ENCODE measurements around the gene SPDYC. TPM values are rescaled to one million over a fixed set of nuclear protein-coding genes. Genes with fewer than 3 reads are reported as not detected.

Gene SPDYC
- not detected in 2 replicates for total RNA-seq

GRCh38 chr11:65170058-65170534 is at the start of gene SPDYC:
Gene SPDYC (plus strand): TSS chr11:65170233. CDS start chr11:65171358, 1,125 bp downstream.

GRCh38 chr11:65121865-65122696 is 48.0 kb upstream of the SPDYC start, which contains the start of the genes FAU and MRPL49:
Gene FAU (minus strand): TSS chr11:65122134. CDS start chr11:65121813, 321 bp downstream.
Gene MRPL49 (plus strand): TSS chr11:65122321. CDS start chr11:65122347, 26 bp downstream.

GRCh38 chr11:65134240-65134951 is 35.6 kb upstream of the SPDYC start, which contains the start of gene SYVN1:
Gene SYVN1 (minus strand): TSS chr11:65134519. CDS start chr11:65133601, 918 bp downstream.

GRCh38 chr11:65181569-65182257 is 11.7 kb downstream of the SPDYC start, which contains the start of gene CAPN1:
Gene CAPN1 (plus strand): TSS chr11:65181928. CDS start chr11:65182702, 774 bp downstream.

Other genes with a start within 250 kb of the SPDYC start
- 7.6 and 12.4 TPM in 2 replicates for gene PPP2R5B, start 245.5 kb upstream of the SPDYC start, total RNA-seq
- not detected in 2 replicates for gene GPHA2, start 234.3 kb upstream of the SPDYC start, total RNA-seq
- not detected in 2 replicates for gene MAJIN, start 198.1 kb upstream of the SPDYC start, total RNA-seq
- gene BATF2, start 173.3 kb upstream of the SPDYC start, total RNA-seq, result 0.50 and 0.77 TPM in 2 replicates
- gene ARL2, start 156.1 kb upstream of the SPDYC start, total RNA-seq, result 74.7 and 104 TPM in 2 replicates
- gene SNX15, start 142.8 kb upstream of the SPDYC start, total RNA-seq, result 7.4 and 10.4 TPM in 2 replicates
- gene SAC3D1, start 129.0 kb upstream of the SPDYC start, total RNA-seq, result 8.4 and 20.3 TPM in 2 replicates
- gene NAALADL1, start 111.7 kb upstream of the SPDYC start, total RNA-seq, result 24.7 and 31.5 TPM in 2 replicates
- 7.1 and 18.6 TPM in 2 replicates for gene CDCA5, start 86.2 kb upstream of the SPDYC start, total RNA-seq
- gene ZFPL1, start 86.0 kb upstream of the SPDYC start, total RNA-seq, result 34.0 and 36.2 TPM in 2 replicates
- gene VPS51, start 74.0 kb upstream of the SPDYC start, total RNA-seq, result 153 and 194 TPM in 2 replicates
- 13.1 and 49.4 TPM in 2 replicates for gene TM7SF2, start 58.4 kb upstream of the SPDYC start, total RNA-seq
- 11.4 and 12.0 TPM in 2 replicates for gene ZNHIT2, start 52.5 kb upstream of the SPDYC start, total RNA-seq
- 229 and 277 TPM in 2 replicates for gene FAU, start 48.1 kb upstream of the SPDYC start, total RNA-seq
- 43.4 and 52.5 TPM in 2 replicates for gene MRPL49, start 47.9 kb upstream of the SPDYC start, total RNA-seq
- 19.4 and 47.6 TPM in 2 replicates for gene SYVN1, start 35.7 kb upstream of the SPDYC start, total RNA-seq
- 88.1 and 117 TPM in 2 replicates for gene CAPN1, start 11.7 kb downstream of the SPDYC start, total RNA-seq
- 5.9 and 23.0 TPM in 2 replicates for gene POLA2, start 91.7 kb downstream of the SPDYC start, total RNA-seq
- 13.3 and 17.2 TPM in 2 replicates for gene CDC42EP2, start 144.6 kb downstream of the SPDYC start, total RNA-seq
- 33.5 and 41.6 TPM in 2 replicates for gene DPF2, start 163.6 kb downstream of the SPDYC start, total RNA-seq
- 0.11 and 0.37 TPM in 2 replicates for gene TIGD3, start 184.5 kb downstream of the SPDYC start, total RNA-seq
- gene SLC25A45, start 212.4 kb downstream of the SPDYC start, total RNA-seq, result 0.75 and 1.3 TPM in 2 replicates
- 37.1 and 61.4 TPM in 2 replicates for gene FRMD8, start 216.4 kb downstream of the SPDYC start, total RNA-seq